ENCODE data around the gene ZNF444. TPM values are rescaled to one million over a fixed set of nuclear protein-coding genes. Genes with fewer than 3 reads are reported as not detected.

ZNF444 gene
- total RNA-seq, 4 donors from 2014 or later = 16.4 to 38.9 (median 24.9) TPM

DNA sequence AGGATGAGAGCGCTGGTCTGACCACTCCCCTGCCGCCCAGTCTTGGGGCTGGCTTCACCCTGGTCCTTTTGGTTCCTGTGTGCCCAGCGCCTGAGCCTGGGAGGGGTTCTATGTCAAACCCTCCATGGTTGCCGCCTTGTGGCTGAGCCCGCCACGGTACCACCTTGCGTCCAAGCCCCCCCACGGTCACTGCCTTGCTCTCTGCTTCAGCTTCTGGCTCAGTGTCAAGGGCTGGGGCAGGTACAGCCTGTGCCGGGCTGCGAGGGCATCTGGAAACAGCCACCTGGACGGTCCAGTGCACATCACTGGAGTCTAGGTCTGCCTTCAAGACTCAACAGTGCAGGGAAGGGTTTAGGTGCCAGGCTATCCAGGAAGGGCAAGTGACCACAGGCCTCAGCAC lies 20.4 kb downstream of the ZNF444 start:
- Histone ChIP-seq H3K27ac (no peak overlapping the region), H3K36me3 (peaks cover 0 to 24% of the 10 kb centered on the region in 2 donors), H3K9me3 (no peaks in the 10 kb centered on the region), H3K4me3 (no peak overlapping the region), H3K4me1 (no peaks in the 10 kb centered on the region), H3K27me3 (no peaks in the 10 kb centered on the region)
- no peak for DNase-seq
- in situ Hi-C loops (cut with MboI; ENCODE audit: low sequenced_read_pairs in 4 of 4) = loop anchor here in 1 of 4 donors (10.0 kb wide), 1 partner anchor 87 kb away; no protein-coding TSS in a partner anchor
- intact Hi-C loops (cut with DNase I; ENCODE audit: low total_unique reads) = no loop called here
- TF ChIP-seq CTCF (IDR thresholded peaks at IDR 0.05 in 4 of 5, conservative IDR thresholded peaks at IDR 0.05 in 1 of 5) = no peak
- TF ChIP-seq POLR2A (IDR thresholded peaks at IDR 0.05) = no peak
- ATAC-seq = no peak

- H3K4me3 ChIP-seq = no peak overlapping the region
- H3K27me3 ChIP-seq = no peaks in the 10 kb centered on the region
- TF ChIP-seq POLR2A (IDR thresholded peaks at IDR 0.05) (no peak), CTCF (IDR thresholded peaks at IDR 0.05 in 4 of 5, conservative IDR thresholded peaks at IDR 0.05 in 1 of 5) (no peak)
- no peak overlapping the region for H3K27ac ChIP-seq
- in situ Hi-C loops (cut with MboI; ENCODE audit: low sequenced_read_pairs in 4 of 4) = loop anchor here in 1 of 4 donors (10.0 kb wide), 1 partner anchor 87 kb away; no protein-coding TSS in a partner anchor
- H3K4me1 ChIP-seq = no peaks in the 10 kb centered on the region
- ATAC-seq (no peak), DNase-seq (no peak)
- H3K36me3 ChIP-seq = peaks cover 0 to 24% of the 10 kb centered on the region in 2 donors
- intact Hi-C loops (cut with DNase I; ENCODE audit: low total_unique reads) = no loop called here
- H3K9me3 ChIP-seq = no peaks in the 10 kb centered on the region
Measured at GRCh38 chr19:56162258-56162657, 21.2 kb downstream of the ZNF444 start.

GRCh38 chr19:56163097-56163496 lies 22.0 kb downstream of the ZNF444 start:
- no peaks in the 10 kb centered on the region for H3K4me1 ChIP-seq
- no peak for TF ChIP-seq POLR2A (IDR thresholded peaks at IDR 0.05)
- no peak for TF ChIP-seq CTCF (IDR thresholded peaks at IDR 0.05 in 4 of 5, conservative IDR thresholded peaks at IDR 0.05 in 1 of 5)
- H3K27me3 ChIP-seq = no peaks in the 10 kb centered on the region
- peaks cover 0 to 24% of the 10 kb centered on the region in 2 donors for H3K36me3 ChIP-seq
- no peak for DNase-seq
- no peak overlapping the region for H3K27ac ChIP-seq
- no peaks in the 10 kb centered on the region for H3K9me3 ChIP-seq
- intact Hi-C loops (cut with DNase I; ENCODE audit: low total_unique reads) (no loop called here), in situ Hi-C loops (cut with MboI; ENCODE audit: low sequenced_read_pairs in 4 of 4) (loop anchor here in 1 of 4 donors (10.0 kb wide), 1 partner anchor 88 kb away; no protein-coding TSS in a partner anchor)
- no peak for ATAC-seq
- H3K4me3 ChIP-seq = no peak overlapping the region

GRCh38 chr19:56167064-56167578 lies 26.0 kb downstream of the ZNF444 start:
- no peaks in the 10 kb centered on the region for H3K36me3 ChIP-seq
- no peaks in the 10 kb centered on the region for H3K27me3 ChIP-seq
- no peak for TF ChIP-seq CTCF (IDR thresholded peaks at IDR 0.05 in 4 of 5, conservative IDR thresholded peaks at IDR 0.05 in 1 of 5)
- no peak for TF ChIP-seq POLR2A (IDR thresholded peaks at IDR 0.05)
- H3K27ac ChIP-seq = no peak overlapping the region
- DNase-seq (no peak), ATAC-seq (no peak)
- intact Hi-C loops (cut with DNase I; ENCODE audit: low total_unique reads) = no loop called here
- no peaks in the 10 kb centered on the region for H3K4me1 ChIP-seq
- in situ Hi-C loops (cut with MboI; ENCODE audit: low sequenced_read_pairs in 4 of 4) = loop anchor here (5.0 to 10.0 kb wide), 3 partner anchors 85 to 92 kb away; no protein-coding TSS in a partner anchor
- no peak overlapping the region for H3K4me3 ChIP-seq
- no peaks in the 10 kb centered on the region for H3K9me3 ChIP-seq

GRCh38 chr19:56170261-56170660 lies 29.2 kb downstream of the ZNF444 start:
- H3K4me3 ChIP-seq = no peak overlapping the region
- in situ Hi-C loops (cut with MboI; ENCODE audit: low sequenced_read_pairs in 4 of 4) = no loop called here
- ATAC-seq = peak in 1 of 2 donors; percentile 36
- no peak for TF ChIP-seq CTCF (IDR thresholded peaks at IDR 0.05 in 4 of 5, conservative IDR thresholded peaks at IDR 0.05 in 1 of 5)
- TF ChIP-seq POLR2A (IDR thresholded peaks at IDR 0.05) = no peak
- H3K4me1 ChIP-seq = no peaks in the 10 kb centered on the region
- no peak for DNase-seq
- no peaks in the 10 kb centered on the region for H3K9me3 ChIP-seq
- no peaks in the 10 kb centered on the region for H3K36me3 ChIP-seq
- H3K27me3 ChIP-seq = peaks cover 0 to 8% (median 3%) of the 10 kb centered on the region in 3 donors
- intact Hi-C loops (cut with DNase I; ENCODE audit: low total_unique reads) = no loop called here
- H3K27ac ChIP-seq = no peak overlapping the region

All from gastrocnemius medialis (tissue), 4 donors.